Kidney tubule cell (primary cell): ENCODE results near the gene SARS2.
"Not testable (repeated sequence)": the region's sequence is repeated elsewhere in the genome, so short reads cannot be mapped to it uniquely, and the experiment has no call there.

Experiments
- DNase-seq: peaks from one replicate; pipeline ENCODE4 v3.0.0-alpha.2; 2018; ENCODE audit warnings: low spot score

Gene SARS2

DNA sequence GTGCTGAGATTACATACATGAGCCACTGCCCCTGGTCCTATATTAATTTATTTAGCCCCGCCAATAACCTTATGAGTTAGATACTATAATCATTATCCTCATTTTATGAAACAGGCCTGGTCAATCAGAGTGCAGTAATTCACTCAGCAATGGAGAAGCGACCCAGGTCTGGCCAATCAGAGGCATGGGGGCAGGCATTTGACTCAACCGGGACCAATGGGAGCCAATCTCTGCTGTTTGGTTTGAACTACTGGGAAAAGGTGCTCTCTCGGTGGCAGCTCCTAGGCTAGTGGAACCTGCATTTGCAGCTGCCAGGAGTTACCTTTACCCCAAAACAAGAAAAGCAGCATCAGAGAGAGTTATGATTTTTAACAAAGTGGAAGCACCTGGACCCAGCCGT, 37.7 kb downstream of the SARS2 start:
- no peak for DNase-seq

DNA sequence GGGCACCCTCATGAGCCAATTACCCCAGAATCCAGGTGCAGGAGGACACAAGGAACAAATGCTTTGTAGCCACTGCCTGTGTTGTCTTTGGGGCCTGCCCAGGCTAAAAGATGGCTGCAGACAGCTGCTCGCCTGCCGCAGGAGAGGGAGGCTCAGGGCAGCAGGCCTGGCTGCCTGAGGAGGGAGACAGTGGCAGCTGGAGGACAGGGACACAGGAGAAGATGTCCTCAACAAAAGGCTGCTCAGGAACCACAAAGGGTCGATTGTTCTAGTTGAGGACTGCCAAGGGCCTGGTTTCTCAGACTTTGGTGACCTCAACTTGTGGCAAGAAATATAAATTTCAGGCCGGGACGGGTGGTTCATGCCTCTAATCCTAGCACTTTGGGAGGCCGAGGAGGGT, 38.8 kb downstream of the SARS2 start:
- no peak for DNase-seq

GRCh38 chr19:38890686-38891085, 39.9 kb downstream of the SARS2 start:
- DNase-seq = no peak

GRCh38 chr19:38889803-38890202, 40.8 kb downstream of the SARS2 start:
- DNase-seq = no peak

DNA sequence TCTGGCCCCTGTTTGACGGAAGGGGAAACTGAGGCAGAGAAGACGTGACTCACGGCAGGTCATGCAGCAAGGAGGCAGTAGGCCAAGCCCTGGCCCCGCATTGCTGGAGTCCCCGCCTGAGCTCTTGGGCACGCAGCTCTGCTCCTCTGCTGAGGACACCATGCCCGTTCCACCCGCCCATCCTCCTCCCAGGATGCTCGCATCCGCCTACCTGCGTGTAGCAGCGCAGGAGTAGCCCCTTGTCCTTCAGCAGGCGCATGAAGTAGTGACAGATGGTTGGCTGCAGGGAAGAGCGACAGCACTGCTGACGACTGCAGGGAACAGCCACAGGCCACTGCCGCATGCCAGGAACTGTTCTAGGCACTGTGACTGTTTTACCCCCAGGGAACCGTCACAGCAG, 41.7 kb downstream of the SARS2 start:
- no peak for DNase-seq

DNA sequence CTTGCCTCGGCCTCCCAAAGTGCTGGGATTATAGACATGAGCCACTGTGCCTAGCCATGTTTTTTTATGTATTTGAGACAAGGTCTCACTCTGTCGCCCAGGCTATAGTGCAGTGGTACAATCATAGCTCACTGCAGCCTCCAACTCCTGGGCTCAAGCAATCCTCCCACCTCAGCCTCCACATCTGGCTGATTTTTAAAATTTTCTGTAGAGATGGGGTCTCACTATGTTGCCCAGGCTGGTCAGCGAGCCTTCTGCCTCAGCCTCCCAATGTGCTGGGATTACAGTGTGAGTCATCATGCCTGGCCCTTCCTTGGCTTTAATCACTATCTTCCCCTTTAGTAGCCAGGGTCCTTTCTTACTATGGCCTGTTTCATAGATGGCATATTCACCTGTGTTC, 45.9 kb downstream of the SARS2 start:
- not testable (repeated sequence) for DNase-seq

- DNase-seq = no peak
Observed at GRCh38 chr19:38883286-38883685, 47.3 kb downstream of the SARS2 start.

- no peak for DNase-seq
Observed at GRCh38 chr19:38880882-38881609, 49.5 kb downstream of the SARS2 start.

DNA sequence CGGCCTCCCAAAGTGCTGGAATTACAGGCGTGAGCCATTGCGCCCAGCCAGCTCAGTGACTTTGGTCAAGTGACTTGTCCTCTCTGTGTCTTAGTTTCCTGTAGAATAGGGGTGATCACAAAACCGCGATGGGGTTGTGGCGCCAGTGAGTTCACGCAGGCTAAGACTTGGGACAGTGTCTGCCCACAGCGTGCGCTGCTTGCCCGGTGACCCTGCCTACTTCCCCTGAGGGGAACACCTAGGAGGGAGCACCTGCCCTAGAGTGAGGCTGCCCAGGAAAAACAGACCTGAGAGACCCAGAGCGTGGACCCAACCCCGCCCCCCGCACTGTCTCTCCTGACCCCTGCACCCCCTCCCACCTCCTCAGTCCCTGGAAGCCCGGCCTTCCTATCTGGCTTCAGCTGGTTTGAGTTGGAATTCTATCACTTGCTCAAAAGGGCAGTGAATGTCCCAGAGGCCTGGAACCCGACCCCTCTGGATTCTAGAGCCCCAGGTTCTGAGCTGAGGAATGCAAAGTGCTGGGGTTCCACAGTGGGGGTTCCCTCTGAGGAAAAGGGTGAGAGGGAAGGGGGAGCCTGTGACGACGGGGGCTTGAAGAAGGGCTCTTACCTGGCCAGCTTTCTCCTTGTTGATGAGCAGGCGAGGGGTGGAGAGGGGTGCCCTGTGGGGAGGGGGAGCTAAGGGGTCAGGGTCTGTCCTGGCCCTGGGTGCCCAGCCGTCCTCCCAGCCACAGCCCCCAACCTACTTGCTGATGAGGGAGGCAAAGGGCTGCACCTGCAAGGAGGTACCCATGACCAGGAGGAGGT, 50.3 kb downstream of the SARS2 start:
- no peak for DNase-seq

GRCh38 chr19:38879400-38879751, 51.2 kb downstream of the SARS2 start:
- no peak for DNase-seq

DNA sequence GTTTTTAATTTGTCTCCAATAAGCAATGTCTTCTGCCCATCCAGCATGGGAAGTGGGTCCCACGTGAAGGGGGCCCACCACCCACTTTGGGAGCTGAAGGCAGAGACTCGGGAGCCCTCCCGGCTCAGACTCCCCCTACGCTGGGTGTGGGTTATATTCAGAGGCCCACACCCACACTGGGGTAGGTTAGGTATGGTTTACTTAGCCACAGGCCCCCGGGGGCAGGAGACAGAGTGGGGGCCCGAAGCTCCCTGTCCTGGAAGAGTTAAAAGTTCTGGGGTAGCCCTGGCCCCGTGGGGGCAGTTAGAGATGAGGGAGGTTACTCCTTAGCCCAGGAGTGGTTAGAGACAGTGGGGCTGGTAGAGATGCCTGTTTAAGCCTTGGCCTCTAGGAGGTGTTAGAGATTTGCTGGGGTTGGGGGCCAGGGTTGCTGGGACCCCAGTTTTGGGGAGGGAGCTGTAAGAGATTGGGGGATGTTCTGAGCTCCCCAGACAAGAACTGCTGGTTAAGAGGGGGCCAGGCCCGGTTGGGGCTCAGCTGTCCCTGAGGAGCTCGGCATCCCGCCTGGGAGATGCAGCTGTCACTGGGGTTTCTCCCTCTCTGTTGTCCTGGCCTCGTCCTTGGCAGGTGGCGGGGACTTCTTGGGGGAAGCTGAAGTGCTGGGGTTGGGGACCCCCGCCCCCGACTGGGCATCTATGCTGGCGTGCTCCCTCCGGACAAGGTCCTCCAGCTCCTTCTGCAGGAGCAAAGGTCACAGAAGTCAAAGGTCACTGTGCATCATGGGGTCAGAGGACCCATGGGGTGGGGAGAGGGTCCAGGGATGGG, 51.8 kb downstream of the SARS2 start:
- DNase-seq = no peak

DNA sequence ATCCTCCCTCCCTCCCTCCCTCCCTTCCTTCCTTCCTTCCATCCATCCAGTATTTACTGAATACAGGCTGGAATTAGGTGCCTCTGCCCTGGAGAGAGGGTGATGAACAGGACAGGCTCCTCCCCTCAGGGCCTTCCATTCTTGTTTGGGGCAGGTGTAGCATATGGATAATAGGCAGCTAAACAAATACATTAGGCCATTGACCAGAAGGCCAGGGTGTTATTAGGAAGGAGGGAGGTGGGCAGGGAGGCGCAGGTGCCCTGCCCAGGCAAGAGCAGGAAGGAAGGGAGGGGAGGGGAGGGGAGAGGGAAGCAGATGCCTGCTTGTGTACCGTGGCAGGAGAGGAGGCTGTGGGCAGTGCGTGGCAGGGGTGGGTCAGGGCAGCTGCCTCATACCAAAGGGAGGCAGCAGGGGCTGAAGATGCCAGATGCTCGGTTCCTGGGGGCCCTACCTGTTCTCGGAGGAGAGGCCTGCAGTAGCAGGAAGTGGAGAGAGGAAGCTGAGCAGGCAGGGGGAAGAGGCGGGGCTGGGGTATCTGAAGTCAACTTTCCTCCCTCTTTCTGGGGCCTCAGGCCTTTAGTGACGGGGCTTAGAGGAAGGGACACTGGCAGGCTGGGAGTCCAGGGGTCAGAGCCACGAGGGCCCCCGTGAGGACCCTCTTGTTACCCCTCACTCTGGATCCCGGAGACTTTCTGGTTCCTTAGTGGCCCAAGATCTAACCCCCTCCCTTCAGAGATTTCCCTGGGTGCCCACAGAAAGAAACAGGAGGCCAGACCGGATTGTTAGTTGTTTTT, 52.6 kb downstream of the SARS2 start, which contains the start of gene RINL:
RINL (minus strand) TSS at position 495 of the 794 bp plus-strand sequence. CDS start 1,533 bp downstream, outside the sequence.
- DNase-seq = peak; percentile 20

- no peak for DNase-seq
Observed at GRCh38 chr19:38875656-38876395, 54.7 kb downstream of the SARS2 start.

- DNase-seq = not testable (repeated sequence)
Observed at GRCh38 chr19:38873400-38873799, 57.2 kb downstream of the SARS2 start.

DNA sequence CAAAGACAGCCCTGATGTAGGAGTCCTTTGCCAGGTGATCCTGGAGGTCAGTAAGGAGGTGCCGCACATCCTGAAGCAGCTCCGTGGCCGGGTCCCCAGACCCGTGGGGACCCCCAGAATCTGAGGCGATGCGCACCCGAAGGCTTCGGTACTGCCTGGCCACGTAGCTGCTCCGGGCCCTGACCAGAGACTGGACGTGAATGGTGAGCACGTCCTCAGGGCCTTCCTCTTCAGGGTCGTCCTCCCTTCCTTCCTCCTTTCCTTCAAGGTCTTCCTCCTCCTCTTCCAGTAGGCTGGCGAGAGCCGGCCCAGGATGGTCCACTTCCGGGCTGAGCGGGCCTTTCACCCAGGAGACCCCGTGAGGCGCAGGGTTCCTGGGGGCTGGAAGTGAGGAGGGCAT, 60.0 kb downstream of the SARS2 start:
- DNase-seq = no peak

GRCh38 chr19:38869836-38870607, 60.5 kb downstream of the SARS2 start:
- DNase-seq = peak; percentile 79

DNA sequence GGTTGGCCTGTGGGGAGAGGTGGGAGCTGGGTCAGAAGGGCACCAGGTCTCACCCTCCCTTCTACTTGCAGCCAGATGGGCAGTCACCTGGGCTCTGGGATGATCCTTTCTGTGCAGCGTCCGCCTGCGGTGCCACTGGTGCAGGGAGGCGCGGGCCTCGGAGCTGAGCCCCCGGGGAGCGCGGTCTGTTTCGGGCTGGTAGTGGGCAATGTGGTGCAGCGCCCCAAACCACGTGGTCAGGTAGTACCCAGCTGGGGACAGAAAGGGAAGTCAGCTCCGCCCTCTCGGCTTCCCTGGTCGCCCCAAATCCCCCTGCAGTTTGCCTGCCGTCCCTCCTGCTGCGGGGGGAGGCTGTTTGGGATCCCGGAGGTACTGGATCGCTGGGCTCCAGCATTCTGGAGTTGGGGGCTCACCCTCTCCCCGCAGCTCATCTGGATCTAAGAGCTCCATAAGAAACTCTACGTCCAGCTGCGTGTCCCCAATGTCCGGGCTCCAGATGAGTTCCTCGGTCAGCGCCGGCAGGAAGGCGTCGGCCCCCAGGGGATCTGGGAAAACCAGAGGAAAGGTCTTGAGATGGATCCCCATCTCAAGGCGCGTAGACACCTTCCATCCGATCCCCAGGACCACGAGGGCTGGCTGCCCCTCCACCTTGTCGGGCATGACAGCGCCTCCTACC, 61.3 kb downstream of the SARS2 start:
- DNase-seq = no peak

GRCh38 chr19:38868551-38868950, 62.0 kb downstream of the SARS2 start:
- no peak for DNase-seq

- DNase-seq = no peak
Observed at GRCh38 chr19:38867171-38867780, 63.3 kb downstream of the SARS2 start.
